ENCODE results near the gene SORCS1.

SORCS1 gene

DNA sequence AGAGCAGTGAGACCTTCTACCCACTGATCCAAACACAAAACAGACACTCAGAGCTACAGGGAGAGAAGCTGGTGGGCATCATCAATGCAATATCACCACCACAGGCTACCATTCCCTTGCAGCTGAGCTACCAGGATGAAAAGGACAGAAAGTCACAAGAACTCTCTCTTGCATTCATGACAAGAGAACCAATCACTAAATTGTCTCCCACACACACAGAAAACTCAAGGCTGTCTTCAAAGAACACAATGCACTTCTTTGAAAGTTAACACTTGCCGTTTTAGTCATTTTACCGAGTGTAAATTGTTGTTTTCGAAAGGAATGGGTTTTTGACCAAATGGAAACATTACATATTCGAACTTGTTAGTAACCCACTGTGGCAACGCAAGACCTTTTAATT is 626.6 kb downstream of the SORCS1 start:
- DNase-seq (ENCODE audit: low spot score): no peak

DNA sequence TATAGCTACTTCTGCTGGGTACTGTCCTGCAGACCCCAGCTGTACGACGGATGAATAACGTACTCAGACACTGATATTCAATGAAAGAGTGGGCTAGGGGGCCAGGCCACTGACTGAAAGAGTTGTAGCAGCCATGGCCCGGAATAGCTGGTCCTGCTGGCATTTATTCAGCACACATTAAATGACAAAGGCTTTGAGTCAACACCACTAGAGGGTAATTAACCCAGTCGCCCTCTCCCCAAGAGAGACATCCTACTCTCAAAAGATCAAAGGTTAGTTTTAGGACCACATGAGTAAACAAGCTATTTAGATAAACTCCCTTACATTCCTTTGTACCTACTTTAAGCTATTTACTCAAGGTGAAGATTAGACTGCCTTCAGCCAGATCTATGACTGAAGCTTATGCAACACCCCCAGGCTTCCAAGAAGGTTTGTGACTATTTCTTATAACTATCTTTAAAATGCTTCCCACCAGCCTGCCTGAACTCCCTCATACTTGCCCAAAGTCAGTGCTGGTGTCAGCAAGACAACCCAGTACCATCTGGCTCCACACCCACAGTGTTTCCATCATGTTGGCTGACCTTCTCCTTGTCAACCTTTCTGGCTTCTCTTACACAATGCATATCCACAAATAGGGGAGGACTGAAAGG is 629.1 kb downstream of the SORCS1 start:
- DNase-seq (ENCODE audit: low spot score): no peak

DNA sequence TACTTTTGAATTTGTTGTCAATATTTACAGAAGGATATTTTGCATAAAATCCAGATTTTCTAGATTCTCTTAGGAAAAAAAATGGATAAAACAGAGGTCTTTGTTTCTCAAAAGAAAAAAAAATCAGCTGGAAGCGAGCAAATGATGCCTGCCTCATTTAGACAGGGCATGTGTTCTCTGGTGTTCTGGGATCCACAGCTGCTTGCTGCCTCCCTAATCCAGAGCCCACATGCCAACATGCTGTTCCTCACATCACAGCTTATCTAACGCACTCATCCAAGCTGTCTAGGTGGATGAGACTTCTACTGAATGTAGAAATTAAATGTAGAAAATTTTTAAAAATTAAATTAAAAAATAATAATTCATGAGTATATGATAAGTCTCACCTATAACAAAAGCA is 630.1 kb downstream of the SORCS1 start:
- no peak for DNase-seq (ENCODE audit: low spot score)

DNA sequence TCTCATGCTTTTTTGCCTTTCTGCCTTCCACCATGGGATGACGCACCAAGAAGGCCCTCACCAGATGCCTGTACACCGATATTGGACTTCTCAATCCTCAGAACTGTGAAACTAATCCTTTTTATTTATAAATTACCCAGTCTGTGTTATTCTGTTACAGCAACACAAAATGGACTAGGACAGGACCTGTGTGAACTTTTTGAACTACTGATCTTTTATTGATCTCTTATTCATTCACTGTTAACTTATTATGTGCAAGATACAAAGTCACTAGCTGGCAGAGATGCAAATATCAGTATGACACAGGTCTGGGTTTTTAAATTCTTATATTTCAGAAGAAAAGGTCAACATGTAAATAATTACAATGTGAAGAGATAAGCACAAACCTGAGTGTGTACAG is 635.8 kb downstream of the SORCS1 start:
- DNase-seq (ENCODE audit: low spot score): no peak

GRCh38 chr10:106525835-106526234 is 638.7 kb downstream of the SORCS1 start:
- DNase-seq (ENCODE audit: low spot score): no peak
